Activated CD8-positive, alpha-beta memory T cell treated with anti-CD3 and anti-CD28 coated beads, Interleukin-2, amount 50 U/mL, for 24 hours (primary cell): Measurements from ENCODE around the gene SND1.

ENCODE experiments used
- DNase-seq: peaks from one replicate; pipeline ENCODE4 v3.0.0-alpha.2; 2020; ENCODE audit errors: extremely low read depth

Gene SND1

DNA sequence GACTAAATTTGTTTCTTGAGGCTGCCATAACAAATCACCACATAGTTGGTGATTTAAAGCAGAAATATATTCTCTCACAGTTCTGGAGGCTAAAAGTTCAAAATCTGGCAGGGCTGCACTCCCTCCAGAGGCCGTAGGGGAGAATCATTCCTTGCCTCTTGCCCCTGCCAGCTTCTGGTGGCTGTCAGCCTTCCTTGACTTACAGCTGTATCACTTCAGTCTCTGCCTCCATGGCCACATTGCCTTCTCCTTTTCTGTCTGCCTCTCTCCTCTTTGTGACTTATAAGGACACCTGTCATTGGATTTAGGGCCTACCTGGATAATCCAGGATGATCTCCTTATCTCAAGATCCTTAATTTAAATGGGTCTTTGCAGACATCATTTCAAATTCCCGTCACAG is 385.1 kb downstream of the SND1 start:
- no peak for DNase-seq

DNA sequence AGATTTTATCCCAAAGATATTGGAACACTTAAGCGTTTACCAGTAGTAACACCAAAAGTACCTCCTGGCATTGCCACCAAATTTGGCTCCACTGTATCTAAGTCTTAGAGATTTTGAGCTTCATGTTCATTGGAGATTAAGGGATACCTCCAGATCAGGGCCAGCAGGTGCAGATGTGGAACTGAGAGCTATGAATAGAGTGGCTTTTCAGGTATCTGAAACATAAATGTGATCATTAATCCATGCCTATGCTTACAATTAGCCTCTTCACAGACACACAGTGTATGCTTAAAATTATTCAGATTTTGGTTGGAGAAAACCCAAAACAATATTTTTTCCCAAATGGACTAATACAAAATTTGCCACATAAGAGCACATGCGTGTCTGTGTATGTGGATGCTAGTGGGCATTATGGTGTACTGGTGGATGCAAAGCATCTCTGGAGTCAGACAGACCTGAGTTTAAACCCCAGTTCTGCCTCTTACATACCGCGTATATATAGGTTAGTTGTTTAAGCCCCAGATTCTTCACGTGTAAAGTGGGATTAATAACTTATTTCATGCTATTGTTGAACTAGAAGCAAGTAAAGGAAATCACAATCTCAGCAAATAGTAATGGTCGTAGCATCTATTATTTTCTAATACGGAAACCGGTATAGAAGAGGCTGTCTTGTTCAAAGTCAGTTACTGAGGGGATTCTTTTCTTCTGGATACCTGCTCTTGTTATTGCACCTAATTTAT is 386.1 kb downstream of the SND1 start:
- no peak for DNase-seq

DNA sequence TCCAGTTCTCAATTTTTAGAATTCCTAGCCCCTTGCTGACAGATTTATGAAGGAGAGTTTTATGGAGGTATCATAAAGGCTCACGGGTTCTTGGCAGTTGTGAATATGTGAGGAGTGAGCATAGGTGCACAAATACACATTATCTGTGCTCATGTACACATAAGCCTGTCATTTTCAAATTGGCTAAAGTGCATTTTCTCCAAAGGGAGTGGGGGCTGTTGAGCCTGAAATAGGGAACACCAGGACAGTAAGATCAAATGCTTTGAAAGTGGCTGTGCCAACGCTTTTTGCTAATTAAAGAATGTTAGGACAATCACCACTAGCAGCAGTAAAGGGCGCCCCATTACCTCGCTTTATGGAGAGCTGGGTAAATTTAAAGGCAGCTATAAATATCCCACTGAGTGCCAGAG is 387.6 kb downstream of the SND1 start:
- no peak for DNase-seq

DNA sequence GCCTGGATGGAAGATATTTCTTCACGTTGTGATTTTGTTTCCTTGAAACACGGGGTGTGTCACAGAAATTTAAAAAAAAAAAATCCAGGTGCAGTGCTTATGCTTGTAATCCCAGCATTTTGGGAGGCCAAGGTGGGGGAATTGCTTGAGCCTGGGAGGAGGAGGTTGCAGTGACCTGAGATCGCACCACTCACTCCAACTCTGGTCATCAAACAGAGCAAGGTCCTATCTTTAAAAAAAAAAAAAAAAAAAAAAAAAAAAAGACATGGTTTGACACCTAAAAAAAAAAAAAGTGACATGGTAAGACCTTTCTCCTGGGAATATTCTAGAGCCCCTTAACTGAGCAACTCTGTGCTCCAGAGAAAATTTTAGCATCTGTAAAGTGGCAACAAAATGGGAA is 388.2 kb downstream of the SND1 start:
- DNase-seq: no peak

DNA sequence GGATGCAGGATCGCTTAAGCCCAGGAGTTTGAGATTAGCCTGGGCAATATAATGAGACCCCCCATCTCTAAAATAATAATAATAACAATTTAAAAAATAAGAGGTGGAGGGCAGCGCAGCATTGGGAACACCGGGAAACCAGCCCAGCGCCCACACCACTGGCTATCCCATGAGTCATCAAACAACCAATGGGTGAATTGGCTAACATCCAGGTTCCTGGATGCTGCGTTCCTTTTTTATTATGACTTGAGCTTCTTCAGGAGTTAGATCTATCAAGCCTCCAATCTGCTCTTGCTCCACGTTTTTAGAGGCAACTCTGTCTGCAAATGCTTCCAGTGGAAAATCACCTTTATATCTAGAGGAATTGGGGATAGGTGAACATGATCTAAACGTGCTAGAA is 389.2 kb downstream of the SND1 start:
- no peak for DNase-seq

DNA sequence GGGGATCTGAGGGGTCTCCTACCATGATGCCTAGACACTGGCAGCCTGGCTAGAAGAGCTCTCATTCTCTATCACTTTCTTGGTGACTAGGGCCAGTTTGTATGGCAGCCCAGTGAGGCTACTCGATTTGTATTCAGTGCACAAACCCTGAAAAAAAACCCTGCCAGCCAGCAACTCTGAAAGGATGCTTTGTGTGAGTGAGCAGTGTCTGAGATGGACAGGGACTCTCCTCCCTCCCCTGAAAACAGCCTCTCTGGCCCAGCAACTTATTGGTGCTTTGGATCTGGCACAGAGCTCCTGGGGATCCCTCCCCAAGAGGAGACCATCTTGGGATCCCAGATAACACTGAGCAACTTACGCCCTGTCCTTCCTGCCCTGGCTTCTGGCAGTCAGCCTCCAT is 390.0 kb downstream of the SND1 start:
- no peak for DNase-seq

DNA sequence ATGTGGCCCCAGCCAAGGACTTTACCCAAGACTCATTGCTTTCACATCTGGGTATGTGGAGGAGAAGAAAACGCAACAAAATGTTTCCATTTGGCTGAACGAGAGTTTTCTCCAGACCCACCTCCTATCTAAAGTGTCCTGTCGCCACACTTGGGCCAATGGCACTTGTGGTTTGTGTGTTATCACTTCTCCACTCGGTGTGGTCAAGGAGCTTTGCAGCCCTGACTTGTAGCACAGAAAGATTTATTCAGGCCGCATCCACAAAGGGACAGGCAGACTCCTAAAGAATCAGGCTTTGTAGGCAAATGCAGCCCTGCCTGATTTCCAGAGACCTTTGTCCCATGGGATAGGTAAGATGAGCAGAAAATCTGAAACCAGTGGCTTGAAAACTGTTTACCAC is 392.1 kb downstream of the SND1 start:
- DNase-seq: no peak

DNA sequence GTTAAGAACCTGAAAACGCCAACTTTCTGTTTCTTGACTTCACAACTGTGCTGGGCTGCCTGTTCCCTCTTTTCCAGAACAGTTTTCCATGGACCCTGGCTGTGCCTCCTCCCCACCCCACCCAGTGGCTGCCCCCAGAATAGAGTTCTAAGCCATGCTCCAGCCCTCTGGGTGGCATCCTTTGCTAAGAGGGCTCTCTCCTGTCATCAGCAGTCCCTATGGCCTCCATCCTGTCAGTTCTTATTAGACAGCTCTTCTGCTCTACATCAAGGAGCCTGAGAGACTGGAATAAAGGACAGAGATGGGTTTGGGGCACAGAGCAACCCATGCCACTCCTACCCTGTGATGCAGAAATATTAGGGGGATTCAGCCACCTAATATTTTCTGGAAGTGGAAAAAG is 393.2 kb downstream of the SND1 start:
- no peak for DNase-seq

DNA sequence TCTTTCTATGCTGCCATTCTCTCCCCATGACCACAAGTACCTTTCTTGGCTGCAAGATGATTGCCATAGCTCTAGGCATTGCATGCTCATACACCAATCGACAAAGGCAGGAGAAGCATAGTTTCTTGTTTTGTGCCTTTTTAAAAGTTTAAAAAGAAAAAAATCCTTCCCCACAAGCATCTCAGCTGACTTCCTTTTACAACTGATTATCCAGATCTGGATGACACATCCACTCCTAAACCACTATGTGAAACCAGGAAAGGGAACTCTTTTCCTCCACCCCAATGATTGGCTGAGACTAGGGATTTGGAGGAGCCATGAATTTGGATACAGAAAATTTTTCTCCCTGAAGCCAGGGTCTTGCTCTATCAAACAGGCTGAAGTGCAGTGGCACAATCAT is 393.8 kb downstream of the SND1 start:
- DNase-seq: no peak

DNA sequence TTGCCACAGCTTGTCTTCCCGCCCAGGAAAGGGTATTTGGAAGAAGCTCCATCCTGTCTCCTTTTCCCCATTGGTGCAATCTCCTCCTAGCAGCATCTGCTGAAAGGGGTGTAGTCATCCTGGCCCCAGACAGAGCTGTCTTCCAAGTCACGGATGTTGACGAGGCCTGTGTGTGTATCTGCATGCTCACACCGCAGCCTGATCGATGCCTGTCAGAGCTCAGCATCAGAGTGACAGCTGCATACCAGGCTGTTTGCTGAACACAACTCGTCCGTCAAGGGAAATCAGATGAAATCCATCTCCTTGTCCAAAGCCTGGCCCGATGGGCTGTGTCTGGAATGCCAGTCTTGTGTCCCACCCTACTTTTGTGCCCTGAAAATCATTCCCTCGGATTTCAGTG is 400.4 kb downstream of the SND1 start:
- no peak for DNase-seq

DNA sequence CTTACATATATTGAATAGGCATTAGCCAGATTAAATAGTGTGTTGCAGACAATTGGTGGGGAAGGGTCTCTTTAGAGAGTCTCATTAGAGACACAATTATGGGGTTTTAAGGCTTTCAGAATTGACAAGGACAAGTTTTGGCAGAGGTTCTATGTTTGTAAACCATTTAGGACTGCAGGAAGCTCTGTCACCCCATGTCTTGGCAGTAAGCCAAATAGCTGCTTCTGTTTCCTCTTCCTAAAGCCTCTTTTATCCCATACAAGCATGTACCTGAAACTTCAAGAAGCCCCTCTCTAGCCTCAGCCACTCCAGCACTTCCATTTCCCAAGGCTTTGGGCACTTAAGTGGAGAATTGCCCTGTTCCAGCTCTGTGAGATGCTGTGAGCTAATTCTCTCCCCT is 401.0 kb downstream of the SND1 start:
- no peak for DNase-seq

DNA sequence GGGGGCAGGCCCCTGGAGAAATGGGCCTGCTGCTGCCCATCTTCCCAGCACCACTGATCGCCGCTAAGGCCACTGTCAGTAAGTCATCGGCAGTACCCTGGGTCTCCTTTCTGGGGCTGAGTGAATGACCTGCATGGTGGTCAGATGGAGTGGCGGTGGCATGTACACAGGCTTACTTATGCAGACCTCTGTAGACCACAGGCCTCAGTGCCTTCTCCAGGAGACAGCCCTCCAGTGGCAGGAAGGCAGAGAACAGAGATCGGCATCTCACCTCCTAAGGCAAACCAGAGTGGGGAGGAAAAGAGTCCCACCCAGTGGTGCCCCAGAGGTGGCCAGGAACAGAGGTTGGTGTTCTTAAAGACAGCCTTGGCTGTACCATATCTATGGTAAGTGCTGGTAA is 402.0 kb downstream of the SND1 start:
- no peak for DNase-seq

DNA sequence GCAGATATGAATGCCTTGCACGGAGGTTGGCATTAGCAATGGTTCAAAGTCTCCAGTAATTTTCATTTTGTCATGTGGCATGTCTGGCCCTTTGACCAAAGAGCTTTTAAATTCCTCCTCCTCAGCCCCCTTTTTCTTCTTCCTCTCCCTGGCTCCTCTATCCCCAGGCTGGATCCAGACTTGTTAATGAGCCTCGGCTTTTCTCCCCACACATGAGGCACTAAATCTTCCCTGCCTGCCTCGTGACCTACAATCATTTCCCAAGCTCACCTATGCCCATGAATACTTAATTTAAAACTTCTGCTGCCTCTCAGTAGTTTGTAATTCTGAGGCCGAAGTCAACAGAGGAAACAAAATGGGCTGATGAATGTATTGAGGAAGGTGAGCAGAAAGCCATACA is 402.5 kb downstream of the SND1 start:
- DNase-seq: no peak

DNA sequence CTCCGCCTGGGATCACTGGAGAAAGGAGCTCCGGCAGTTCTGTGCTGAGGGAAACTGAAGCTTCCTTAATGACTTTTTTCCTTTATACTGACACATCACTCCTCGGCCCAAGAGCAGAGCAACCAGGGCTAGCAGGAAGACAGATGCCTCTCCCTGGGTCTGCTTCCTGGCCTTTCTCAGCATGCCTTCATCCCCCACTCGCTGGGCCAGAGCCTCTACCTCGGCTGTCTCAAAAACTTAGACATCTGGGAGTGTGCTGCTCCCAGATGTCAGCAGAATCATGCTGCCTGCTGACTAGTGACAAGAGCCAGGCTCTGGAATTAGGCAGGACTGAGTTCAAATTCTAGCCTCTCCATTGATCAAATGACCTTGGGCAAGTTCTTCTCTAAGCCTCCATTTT is 403.6 kb downstream of the SND1 start:
- no peak for DNase-seq

DNA sequence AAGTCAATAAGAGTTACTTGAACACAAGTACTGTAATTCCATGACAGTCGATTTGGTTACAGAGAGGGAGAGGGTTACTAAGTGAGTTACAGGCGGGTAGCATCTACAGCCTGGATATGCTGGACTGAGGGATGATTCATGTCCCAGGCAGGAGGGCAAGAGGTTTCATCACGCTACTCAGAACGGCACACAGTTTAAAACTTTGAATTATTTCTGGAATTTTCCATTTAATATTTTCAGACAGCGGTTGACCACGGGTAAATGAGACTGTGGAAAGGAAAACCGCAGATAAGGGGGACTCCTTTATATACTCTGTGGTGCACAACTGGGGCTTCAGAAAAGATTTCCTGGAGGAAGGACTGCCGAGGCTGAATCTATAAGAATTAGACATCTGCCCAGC is 404.9 kb downstream of the SND1 start:
- no peak for DNase-seq

DNA sequence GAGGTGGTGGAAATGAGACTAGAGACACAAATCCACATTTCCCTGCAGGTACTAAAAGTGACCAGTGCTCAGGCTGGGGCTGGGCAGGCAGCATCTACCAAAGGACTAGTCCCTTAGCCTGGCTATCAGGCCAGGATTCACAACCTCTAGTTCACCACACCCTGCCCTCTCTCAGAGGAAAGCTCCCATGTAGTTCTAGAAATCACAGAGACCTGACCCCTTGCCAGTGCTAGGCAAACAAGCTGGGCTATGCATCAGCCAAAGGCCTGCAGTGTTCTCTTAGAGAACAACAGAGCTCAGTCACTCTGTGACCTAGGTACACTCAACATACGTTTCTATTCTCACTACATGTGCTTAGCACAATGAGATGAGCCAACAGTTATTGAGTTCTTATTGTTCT is 405.9 kb downstream of the SND1 start:
- no peak for DNase-seq

DNA sequence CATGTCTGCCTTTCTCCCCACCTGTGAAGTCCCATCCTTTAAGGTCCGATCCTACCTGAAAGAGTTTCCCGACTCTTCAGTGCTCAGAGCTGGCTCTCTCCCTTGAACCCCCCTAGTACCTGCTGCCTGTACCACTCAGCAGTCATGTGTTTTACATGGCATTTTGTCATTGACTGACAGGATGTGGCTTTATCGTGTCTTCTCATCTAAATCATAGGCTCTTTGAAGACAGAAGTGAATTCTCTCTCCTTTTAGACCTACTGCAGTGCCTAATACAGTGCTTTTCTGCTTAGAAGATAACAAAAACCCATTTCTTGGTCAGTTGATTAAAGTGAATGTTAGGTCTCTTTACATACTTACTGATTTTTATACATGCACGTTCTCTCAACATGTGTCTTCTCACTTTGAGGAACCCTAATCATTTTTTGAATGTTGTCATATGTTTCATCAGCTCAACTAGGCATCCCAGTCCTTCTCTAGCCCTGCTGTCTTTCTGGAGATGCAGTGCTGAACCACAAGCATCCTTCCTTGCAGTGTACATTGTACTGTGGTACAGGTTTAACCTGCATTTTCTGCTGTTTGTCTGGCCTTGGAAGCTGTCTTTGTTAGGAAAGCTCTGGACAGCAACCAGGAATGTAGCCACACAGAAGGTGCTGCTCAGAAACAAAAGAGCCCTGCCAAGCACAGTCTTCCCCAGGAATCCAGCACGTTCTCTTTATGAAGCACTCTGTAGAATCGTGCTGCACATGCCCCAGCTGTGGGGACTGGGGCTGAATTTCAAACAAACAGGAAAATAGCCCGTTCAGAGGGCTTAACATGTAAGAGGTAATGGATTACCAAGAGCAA is 407.4 kb downstream of the SND1 start:
- DNase-seq: no peak

DNA sequence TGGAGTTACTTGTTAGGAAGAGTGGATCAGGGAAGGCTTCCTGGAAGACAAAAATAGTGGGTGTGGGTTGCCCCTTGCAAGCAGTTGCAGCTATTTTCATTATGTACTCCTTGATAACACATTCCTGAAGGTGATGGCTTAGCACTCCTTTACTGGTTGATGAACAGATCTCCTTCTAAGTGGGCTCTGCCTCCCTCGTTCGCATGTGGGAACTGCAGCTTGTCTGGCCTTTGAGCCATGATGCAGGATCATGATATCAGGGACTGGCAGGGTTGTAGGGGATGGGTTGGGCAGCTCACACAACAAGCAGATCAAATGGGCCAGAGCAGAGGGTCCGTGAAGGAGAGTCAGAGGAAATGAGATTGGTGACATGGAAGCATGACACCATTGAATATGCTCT is 408.0 kb downstream of the SND1 start:
- no peak for DNase-seq

DNA sequence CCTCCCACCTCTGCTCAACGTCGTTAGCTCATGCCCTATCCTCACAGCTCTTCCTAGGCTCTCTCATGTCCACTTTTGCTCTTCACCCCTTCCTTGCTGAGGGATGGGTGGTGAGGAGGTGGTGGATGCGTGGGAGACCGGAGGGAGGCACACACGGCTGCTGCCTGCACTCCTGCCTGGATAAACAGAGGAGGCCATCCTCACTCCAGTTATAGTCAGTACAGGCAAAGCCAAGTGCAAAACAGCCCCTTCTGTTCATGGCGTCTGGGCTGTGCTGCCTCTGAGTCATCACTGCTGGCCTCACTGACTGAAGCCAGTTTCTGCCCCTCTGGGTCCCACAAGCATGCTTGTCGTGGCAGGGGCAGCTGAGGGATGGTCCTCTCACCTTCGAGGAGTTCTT is 411.1 kb downstream of the SND1 start:
- no peak for DNase-seq

DNA sequence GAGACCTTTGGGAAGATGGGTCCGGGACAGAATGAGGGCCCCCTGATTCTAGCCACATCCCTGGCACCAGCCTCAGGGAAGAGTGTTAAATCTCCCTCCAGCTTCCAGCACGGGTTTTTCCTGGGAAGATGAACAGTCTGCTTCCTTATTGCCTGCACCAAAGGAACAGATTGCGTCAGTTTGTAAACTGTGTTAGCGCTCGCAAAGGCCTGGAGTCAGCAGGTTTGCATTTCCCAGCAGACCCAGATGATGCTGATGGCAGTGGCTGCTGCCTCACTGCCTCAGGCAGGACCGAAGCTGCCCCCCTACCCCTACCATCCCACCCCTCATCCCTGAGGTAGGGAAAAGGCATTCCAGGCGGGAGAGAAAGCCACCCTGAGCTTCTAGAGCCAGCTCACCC is 413.9 kb downstream of the SND1 start:
- DNase-seq: no peak

DNA sequence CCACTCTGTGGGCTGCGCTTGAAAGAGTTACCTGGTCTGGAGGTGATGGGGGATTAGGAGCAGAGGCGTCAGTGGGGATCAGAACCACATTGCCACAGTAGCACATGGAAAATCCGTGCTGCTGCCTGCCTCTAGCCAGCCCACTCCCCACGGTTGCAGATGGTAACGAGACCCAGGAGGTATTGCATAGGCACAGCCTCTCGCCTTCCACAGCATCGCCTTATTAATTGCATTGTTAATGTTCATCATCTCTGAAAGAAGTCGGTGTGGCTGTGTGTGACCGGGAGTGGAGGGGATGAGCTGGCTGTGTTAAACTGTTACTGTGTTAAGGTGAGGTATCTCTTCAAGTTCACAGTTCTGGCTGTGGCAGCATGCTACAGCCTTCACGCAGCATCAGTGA is 414.4 kb downstream of the SND1 start:
- DNase-seq: no peak

DNA sequence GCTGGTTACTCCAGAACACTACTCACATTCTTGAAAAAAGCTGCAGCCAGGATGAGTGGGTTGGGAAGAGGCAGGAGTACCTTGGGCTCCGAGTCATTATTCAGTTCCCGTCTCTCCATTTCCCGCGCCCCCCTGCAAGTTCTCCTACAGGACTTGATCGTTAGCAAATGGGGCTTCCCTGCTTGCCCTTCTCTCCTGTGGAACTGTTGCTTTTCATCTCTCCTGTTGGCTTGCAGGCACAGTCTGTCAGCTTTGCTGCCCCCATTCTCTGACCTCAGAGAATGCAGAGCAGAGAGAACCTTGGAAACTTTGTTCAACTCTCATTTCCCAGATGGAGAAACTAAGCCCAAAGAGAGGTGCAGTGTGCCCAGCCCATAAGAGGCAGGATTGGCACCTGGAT is 414.9 kb downstream of the SND1 start:
- no peak for DNase-seq

DNA sequence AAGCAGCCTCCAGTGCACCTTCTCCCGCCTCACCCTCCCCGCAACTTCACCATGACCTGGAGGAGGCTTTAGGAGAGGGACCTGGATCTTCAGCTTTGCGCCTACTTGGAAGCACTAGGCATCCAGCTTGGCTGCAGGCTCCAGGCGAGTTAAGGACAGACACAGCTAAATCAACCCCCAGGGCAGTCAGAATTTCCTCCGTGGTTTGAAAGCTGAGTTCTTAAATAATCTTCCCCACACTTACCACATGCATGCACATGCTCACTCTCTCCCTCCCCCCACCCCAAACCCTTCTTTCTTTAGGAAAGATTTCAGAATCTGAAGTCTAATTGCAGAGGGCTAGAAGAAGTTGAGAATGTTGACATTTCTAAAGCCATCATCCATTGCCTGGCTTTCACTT is 416.0 kb downstream of the SND1 start:
- DNase-seq: no peak

DNA sequence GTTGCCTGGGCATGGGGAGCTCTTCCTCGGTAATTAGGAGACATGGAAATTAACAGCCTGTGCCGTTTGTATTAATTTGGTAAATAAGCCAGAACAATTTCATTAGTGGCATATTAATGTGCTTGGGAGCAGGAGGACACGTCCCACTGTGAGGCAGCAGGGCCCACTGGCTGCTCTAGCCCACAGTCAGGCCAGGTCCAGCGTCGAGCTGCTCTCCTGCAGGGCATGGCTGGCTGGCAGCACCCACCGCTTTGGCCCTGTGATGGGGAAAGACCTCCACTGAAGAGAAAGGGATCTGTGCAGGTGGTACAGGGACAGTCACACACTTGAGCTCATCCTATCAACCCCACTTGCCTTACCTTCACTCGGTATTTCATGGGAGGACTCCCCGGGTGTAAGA is 416.8 kb downstream of the SND1 start:
- no peak for DNase-seq
